HG03565 (cell line): ENCODE results near the gene CDKL5.
"Not testable (repeated sequence)": the region's sequence is repeated elsewhere in the genome, so short reads cannot be mapped to it uniquely, and the experiment has no call there.

Experiments used
- ATAC-seq: cut with Tn5 transposase; IDR thresholded peaks from one replicate; pipeline ENCODE4 v1.9.1; 2021; ENCODE audit warnings: mild to moderate bottlenecking, moderate library complexity; ENCODE audit not compliant: unreplicated experiment

Gene CDKL5

GRCh38 chrX:18573556-18573955 is 148.1 kb downstream of the CDKL5 start:
- no peak for ATAC-seq

DNA sequence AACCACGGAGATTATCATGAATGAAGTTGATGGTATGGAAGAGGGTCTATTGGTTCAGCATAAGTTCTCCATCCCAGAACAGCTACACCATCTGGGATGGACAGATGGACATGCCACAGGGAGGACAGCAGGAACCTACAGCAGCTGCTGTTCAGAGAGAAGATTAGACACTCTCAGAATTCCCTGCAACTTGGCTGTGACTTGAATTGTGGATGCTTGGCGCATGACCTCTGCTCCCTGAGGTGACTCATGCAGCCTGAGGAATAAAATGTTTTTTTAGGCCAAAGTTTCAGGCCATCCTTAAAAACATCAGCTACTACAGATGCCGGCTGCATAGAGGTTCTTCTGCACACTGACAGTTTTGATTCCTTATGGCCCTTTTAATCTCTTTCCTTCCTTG is 149.2 kb downstream of the CDKL5 start:
- no peak for ATAC-seq

- ATAC-seq: no peak
Measured at GRCh38 chrX:18575744-18576143, 150.3 kb downstream of the CDKL5 start.

GRCh38 chrX:18577400-18577799 is 152.0 kb downstream of the CDKL5 start:
- ATAC-seq: no peak

GRCh38 chrX:18578546-18578945 is 153.1 kb downstream of the CDKL5 start:
- no peak for ATAC-seq

- ATAC-seq: no peak
Measured at GRCh38 chrX:18579495-18579894, 154.1 kb downstream of the CDKL5 start.

DNA sequence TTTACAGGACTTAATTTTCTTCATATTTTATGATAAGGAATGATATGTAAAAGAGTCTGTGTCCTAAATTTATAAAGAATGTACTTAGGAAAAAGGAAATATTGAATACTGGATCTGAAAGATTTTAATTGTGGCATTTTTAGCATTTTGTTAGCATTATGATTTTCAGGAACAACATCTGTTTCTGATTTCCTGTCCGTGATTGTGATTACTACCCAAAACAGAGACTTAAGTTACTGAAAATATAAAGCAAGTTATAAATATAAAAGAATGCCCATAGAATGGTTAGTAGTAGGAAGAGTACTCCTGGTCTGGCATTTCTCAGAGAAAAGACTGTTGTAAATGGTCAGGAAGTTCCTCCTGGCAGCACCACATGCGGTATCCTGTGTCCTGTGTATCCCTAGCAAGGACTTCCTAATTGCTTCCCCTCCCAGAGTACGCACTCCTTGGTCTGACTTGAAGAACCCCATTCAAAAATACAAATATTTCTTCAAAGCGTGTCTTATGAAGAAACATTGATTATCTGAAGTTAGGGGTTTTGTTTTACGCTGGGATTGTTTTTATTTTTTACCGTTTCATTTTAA is 157.6 kb downstream of the CDKL5 start:
- ATAC-seq: no peak

- ATAC-seq: not testable (repeated sequence)
Measured at GRCh38 chrX:18589292-18589691, 163.9 kb downstream of the CDKL5 start.

DNA sequence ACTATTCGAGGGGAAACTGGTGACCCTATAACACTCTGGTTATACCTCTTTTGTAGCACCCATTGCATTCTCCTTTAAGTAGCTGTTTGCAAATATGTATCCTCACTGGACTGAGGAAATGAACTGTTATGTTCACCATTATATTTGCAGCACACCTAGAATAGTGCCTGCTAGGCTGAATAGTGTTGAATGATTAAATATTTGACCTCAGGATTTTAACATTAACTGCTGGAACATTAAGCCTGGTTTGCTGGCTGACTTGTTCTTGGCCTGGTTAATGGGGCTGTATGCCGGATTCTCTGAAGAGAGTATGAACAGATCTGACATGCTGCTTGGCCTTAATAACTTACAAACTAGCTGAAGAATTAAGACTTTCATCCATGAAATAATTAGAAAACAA is 166.4 kb downstream of the CDKL5 start:
- no peak for ATAC-seq

DNA sequence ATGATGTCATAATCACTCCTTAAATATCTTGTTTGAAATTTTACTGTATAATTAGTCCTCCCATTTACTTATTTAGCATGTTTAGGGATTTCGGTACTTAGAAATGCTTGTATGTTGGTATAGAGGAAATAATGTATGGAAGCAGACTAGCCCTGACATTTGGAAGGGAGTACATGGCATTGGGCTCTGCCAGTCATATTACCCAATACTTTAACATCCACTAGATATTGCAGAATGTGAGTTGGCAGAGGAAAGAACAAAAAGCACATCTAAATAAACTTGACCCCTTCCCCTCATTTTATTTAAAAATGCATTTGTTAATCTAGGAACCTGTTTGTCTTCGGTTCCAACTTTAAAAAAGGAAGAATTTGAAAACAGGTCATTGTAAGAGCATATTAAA is 168.7 kb downstream of the CDKL5 start:
- ATAC-seq: no peak

DNA sequence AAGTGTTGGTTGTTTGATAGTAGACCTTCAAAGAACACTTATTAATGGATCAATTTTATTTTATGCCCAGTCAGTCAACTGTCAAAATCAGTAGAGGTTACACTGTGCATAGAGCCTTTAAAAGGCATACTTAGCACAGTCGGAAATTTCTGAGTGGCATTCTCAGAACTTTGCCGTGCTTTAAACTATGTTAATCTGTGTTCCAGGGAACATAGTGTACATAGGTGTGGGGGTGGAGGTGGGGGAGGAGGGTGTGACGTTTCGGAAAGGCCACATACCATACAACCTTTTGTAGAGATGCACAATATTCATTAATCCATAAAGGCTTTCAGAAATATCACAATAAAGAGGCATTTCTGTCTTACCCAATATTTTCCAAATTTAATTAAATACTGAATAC is 170.7 kb downstream of the CDKL5 start:
- ATAC-seq: no peak

- ATAC-seq: no peak
Measured at GRCh38 chrX:18598413-18598812, 173.0 kb downstream of the CDKL5 start.

DNA sequence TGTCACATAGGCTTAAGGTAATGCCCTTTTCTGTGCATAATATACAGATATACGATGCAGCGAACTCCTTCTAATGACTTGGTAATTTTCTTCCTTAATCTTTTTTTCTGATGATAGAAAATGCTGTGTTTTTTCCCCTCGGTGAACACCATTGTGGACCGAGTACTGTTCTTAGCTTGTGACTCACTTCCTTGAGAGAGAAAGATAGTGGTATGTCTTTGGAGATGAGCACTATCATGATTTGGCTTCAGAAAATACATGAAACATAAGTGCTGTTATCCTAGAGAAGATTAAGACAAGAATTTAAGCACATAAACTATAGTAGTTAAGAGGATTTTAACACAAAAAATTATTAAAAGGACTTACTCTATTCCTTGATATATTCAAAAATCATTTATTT is 182.6 kb downstream of the CDKL5 start:
- no peak for ATAC-seq

GRCh38 chrX:18613930-18614639 is 188.7 kb downstream of the CDKL5 start:
- no peak for ATAC-seq

GRCh38 chrX:18616688-18617406 is 191.4 kb downstream of the CDKL5 start:
- no peak for ATAC-seq

- ATAC-seq: no peak
Measured at GRCh38 chrX:18617407-18617750, 192.0 kb downstream of the CDKL5 start.

DNA sequence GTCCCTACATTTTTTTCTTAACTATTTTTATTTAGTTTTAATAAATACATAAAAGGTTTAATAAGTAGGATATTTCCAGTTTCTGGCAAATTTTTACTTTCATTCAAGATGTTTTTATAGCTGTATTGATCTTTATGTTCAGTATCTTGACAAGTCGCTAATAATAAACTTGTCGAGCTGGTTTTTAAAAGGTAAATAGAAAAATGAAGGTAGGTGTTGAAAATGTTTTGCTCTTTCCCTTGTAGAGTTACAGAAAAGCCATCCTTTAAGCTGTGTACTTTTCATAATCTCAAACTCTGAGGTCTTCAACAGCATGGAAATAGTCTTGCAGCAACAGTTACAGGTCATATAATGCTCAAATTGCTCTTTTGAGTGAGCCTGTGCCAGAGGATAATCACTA is 193.9 kb downstream of the CDKL5 start:
- no peak for ATAC-seq

- no peak for ATAC-seq
Measured at GRCh38 chrX:18620349-18620748, 194.9 kb downstream of the CDKL5 start.

DNA sequence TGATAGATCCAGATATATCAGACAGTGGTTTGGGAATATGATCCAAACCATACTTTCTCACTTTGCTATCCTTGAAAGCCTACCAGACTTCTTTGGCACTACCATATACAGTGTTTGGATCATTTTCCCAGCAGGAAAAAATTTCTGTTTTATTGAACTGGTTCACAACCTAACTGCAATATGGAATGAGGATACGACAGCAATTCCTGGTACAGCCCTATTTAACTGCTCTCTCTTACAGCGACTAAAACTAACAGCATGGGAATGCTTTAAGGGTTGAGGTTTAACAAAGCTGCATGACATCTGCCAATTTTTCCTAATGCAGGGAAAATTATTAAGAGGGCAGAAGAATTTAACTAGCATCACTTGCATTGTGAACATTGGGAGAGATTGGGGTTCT is 199.2 kb downstream of the CDKL5 start:
- no peak for ATAC-seq

DNA sequence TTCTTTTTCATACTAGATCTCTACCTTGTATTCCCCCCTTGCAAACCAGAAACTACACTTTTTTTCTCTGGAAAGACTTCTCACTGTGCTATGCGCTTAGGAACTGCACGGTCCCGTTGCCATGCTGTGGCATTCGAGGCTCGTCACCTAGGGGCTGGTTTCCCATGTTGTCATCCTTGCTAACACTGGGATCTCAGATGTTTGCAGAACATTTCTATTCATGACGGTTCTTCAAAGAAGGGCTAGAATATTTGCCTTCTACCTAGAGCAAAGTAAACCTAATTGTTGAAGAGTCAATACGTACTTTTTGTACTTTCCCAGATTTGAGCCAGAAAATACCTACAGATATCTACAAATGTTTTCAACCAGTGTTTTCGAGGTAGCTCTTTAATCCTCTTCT is 205.5 kb downstream of the CDKL5 start:
- ATAC-seq: no peak

- no peak for ATAC-seq
Measured at GRCh38 chrX:18638398-18638797, 213.0 kb downstream of the CDKL5 start.

DNA sequence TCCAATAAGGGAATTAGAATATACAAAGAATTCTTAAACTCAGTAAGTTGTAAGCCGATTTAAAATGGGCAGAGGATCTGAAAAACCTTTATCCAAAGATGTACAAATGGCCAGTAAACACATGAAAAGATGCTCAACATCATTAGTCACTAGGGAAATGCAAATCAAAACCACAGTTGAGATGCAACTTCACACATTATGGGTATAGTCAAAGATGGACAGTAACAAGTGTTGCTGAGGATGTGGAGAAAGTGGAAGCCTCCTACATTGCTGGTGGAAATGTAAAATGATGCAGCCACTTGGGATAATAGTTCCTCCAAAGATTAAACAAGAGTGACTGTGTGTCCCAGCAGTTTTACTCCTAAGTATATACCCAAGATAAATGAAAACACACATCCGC is 213.9 kb downstream of the CDKL5 start:
- ATAC-seq: no peak
